WTC11 (cell line): ENCODE data around the gene C22orf31. TPM values are rescaled to one million over a fixed set of nuclear protein-coding genes. Genes with fewer than 3 reads are reported as not detected.

Experiments used
- ATAC-seq: fragments of 200-7000 bp; cut with Tn5 transposase; 2 replicates; pipeline ENCODE4 v1.10.0; 2021; ENCODE audit warnings: mild to moderate bottlenecking, moderate library complexity
- CTCF ChIA-PET: fragments of 300-600 bp; sonication (Branson Sonifier 250); formaldehyde crosslinking; loops from one replicate; lab custom pipeline; 2021; ENCODE audit warnings: antibody characterized with exemption; lab: Charles Lee
- POLR2A ChIA-PET: fragments of 350-600 bp; sonication (Branson Sonifier 250); formaldehyde crosslinking; loops from one replicate; lab custom pipeline; 2021; ENCODE audit warnings: antibody characterized with exemption; lab: Charles Lee
- DNase-seq: peaks from one replicate; pipeline ENCODE4 v3.0.0; 2021; ENCODE audit warnings: low spot score
- H3K27ac Mint-ChIP-seq: 2 replicates; pipeline ENCODE4 v1.8.0; 2021; ENCODE audit warnings: mixed read lengths
- H3K27me3 Mint-ChIP-seq: 2 replicates; pipeline ENCODE4 v1.8.0; 2021; ENCODE audit warnings: low read depth, mild to moderate bottlenecking, moderate library complexity, mixed read lengths
- H3K36me3 Mint-ChIP-seq: 2 replicates; pipeline ENCODE4 v1.8.0; 2021; ENCODE audit warnings: mixed read lengths
- H3K4me1 Mint-ChIP-seq: 2 replicates; pipeline ENCODE4 v1.8.0; 2022; ENCODE audit warnings: mixed read lengths
- H3K4me3 Mint-ChIP-seq: 2 replicates; pipeline ENCODE4 v1.8.0; 2021; ENCODE audit warnings: mild to moderate bottlenecking, moderate library complexity, mixed read lengths
- H3K9me3 Mint-ChIP-seq: 2 replicates; pipeline ENCODE4 v1.8.0; 2021; ENCODE audit warnings: mixed read lengths
- CBFB ChIP-seq: sonication (generic); formaldehyde crosslinking; IDR thresholded peaks from 2 replicates; pipeline ENCODE4 v1.8.1; 2022; ENCODE audit warnings: mild to moderate bottlenecking, low read depth, missing genetic modification reagents
- EMX1 ChIP-seq: fragments of 250-450 bp; sonication (Bioruptor Pico); IDR thresholded peaks from 2 replicates; pipeline ENCODE4 v1.8.0; 2021; ENCODE audit warnings: mild to moderate bottlenecking
- ETV6 ChIP-seq: sonication (generic); formaldehyde crosslinking; IDR thresholded peaks from 2 replicates; pipeline ENCODE4 v1.8.1; 2022; ENCODE audit warnings: mild to moderate bottlenecking, missing genetic modification reagents
- HMGA2 ChIP-seq: fragments of 250-450 bp; sonication (Bioruptor Pico); IDR thresholded peaks from 2 replicates; pipeline ENCODE4 v1.4.0; 2021; ENCODE audit warnings: mild to moderate bottlenecking, moderate library complexity
- MXD4 ChIP-seq: fragments of 250-450 bp; sonication (Bioruptor Pico); IDR thresholded peaks from 2 replicates; pipeline ENCODE4 v1.8.0; 2021; ENCODE audit warnings: mild to moderate bottlenecking, moderate library complexity, borderline replicate concordance
- TCF7 ChIP-seq: sonication (generic); formaldehyde crosslinking; IDR thresholded peaks from 2 replicates; pipeline ENCODE4 v1.8.0; 2022; ENCODE audit warnings: mild to moderate bottlenecking, low read depth, missing genetic modification reagents, moderate library complexity
- TEAD4 ChIP-seq: sonication (generic); formaldehyde crosslinking; IDR thresholded peaks from 2 replicates; pipeline ENCODE4 v1.8.0; 2022; ENCODE audit warnings: mild to moderate bottlenecking, missing genetic modification reagents
- ZNF121 ChIP-seq: sonication (generic); formaldehyde crosslinking; IDR thresholded peaks from 2 replicates; pipeline ENCODE4 v1.8.0; 2023; ENCODE audit warnings: missing genetic modification reagents
- ZNF317 ChIP-seq: sonication (generic); formaldehyde crosslinking; IDR thresholded peaks from 2 replicates; pipeline ENCODE4 v1.8.1; 2023; ENCODE audit warnings: low read depth, mild to moderate bottlenecking, moderate library complexity, missing genetic modification reagents, borderline replicate concordance
- ZNF423 ChIP-seq: fragments of 250-450 bp; sonication (Bioruptor Pico); IDR thresholded peaks from 2 replicates; pipeline ENCODE4 v2.1.2; 2022; ENCODE audit warnings: mild to moderate bottlenecking, moderate library complexity
- total RNA-seq: library from RNA; stranded (reverse); gene quantifications from 3 replicates; pipeline ENCODE4 v1.2.3, GENCODE V29; 2021
- TF ChIP-seq, protein P1 (sequence below): sonication (generic); formaldehyde crosslinking; IDR thresholded peaks from 2 replicates; pipeline ENCODE4 v1.8.0; 2022; ENCODE audit warnings: mild to moderate bottlenecking, missing genetic modification reagents
- TF ChIP-seq, protein P2 (sequence below): sonication (generic); formaldehyde crosslinking; IDR thresholded peaks from 2 replicates; pipeline ENCODE4 v1.8.0; 2023; ENCODE audit warnings: missing genetic modification reagents
- TF ChIP-seq, protein P3 (sequence below): sonication (generic); formaldehyde crosslinking; IDR thresholded peaks from 2 replicates; pipeline ENCODE4 v1.8.1; 2022; ENCODE audit warnings: mild to moderate bottlenecking, moderate library complexity, missing genetic modification reagents
- TF ChIP-seq, protein P4 (sequence below): sonication (generic); formaldehyde crosslinking; IDR thresholded peaks from 2 replicates; pipeline ENCODE4 v1.8.0; 2022; ENCODE audit warnings: mild to moderate bottlenecking, missing genetic modification reagents
- TF ChIP-seq, protein P5 (sequence below): sonication (generic); formaldehyde crosslinking; IDR thresholded peaks from 2 replicates; pipeline ENCODE4 v1.8.0; 2023; ENCODE audit warnings: missing genetic modification reagents, mild to moderate bottlenecking, borderline replicate concordance
- TF ChIP-seq, protein P6 (sequence below): fragments of 250-450 bp; sonication (Bioruptor Pico); IDR thresholded peaks from 2 replicates; pipeline ENCODE4 v1.8.0; 2021; ENCODE audit warnings: mild to moderate bottlenecking

The C22orf31 gene
- total RNA-seq, 1 experiment from 2014 or later, result not detected

DNA sequence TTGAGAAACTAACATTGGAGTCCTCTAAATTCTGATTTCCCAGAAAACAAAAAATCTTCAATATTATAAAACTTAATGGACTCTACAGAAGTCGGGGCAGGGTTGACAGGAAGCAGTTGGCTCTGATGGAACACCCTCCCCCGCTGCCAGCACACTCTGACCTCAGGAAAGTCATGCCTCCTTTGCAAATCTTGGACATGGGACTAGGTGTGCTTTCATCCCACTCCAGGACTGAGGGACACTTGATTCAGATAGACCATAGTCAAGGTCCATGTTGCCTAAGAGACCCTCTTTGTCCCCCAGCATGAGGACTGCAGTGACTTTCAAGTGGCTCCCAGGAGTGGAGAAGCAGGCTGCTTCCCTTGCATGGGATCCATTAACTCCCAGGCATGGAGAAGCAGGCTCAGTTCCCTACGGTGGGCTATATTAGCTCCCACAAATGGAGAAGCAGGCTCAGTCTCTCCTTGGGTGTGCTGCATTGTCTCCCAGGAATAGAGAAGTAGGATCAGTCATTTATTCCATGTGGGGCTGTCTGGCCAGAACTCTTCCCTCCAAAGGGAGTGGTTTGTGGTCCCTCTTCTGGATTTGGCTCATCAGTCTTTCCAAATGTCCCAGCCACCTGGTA, 38.3 kb downstream of the C22orf31 start:
- TF ChIP-seq ETV6 (CRISPR knock-in tag) (no peak), ZNF121 (CRISPR knock-in tag) (no peak)
- TF ChIP-seq, protein P1, sequence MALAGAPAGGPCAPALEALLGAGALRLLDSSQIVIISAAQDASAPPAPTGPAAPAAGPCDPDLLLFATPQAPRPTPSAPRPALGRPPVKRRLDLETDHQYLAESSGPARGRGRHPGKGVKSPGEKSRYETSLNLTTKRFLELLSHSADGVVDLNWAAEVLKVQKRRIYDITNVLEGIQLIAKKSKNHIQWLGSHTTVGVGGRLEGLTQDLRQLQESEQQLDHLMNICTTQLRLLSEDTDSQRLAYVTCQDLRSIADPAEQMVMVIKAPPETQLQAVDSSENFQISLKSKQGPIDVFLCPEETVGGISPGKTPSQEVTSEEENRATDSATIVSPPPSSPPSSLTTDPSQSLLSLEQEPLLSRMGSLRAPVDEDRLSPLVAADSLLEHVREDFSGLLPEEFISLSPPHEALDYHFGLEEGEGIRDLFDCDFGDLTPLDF (CRISPR knock-in tag), result no peak
- TF ChIP-seq, protein P2, sequence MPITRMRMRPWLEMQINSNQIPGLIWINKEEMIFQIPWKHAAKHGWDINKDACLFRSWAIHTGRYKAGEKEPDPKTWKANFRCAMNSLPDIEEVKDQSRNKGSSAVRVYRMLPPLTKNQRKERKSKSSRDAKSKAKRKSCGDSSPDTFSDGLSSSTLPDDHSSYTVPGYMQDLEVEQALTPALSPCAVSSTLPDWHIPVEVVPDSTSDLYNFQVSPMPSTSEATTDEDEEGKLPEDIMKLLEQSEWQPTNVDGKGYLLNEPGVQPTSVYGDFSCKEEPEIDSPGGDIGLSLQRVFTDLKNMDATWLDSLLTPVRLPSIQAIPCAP, result no peak
- TF ChIP-seq, all 79 proteins: peak for 0
- Mint-ChIP-seq H3K4me1 (peaks cover 29% of the 10 kb centered on the region), H3K36me3 (peaks cover 3% of the 10 kb centered on the region), H3K9me3 (peaks cover 4% of the 10 kb centered on the region), H3K27me3 (no peaks in the 10 kb centered on the region), H3K27ac (no peak overlapping the region), H3K4me3 (no peak overlapping the region)
- POLR2A ChIA-PET, result no interaction called here
- DNase-seq (no peak), ATAC-seq (peak; percentile 24; the same call in 1 of the 2 replicates)
- CTCF ChIA-PET, result interaction anchor here (0.5 to 0.9 kb wide), 3 partner anchors 89 to 423 kb away, joined by 3 to 5 read pairs (median 5); no protein-coding TSS in a partner anchor

DNA sequence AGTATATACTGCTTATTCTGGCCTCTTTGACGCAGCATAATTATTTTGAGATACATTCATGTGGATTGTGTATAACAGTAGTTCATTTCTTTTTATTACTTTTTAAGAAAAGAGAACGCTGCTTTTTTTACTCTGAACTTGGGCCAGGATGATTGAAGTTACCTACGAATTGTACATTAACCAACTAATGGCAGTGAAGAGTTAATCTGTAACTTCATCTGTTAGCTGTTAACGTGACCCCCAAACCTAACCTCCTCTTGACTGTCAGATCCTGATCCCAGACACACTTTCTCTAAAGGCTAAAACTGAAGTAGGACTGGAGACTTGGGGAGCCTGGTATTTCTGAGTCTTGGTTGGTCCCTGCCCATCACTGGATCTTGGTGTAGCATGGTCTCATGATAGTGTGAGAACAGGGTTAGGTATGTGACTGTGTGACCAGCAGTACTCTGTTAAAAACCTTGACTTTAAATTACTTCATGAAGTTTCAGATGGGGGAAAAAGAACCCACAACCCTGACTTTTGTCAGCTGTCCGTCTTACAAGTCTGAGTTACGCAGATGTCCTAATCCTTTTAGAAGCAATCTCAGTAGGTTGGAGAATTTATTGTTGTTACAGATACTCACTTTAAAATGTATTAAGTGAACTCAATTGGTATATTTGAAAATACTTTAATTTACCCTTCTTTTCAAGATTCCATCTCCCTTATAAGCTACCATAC, 39.4 kb downstream of the C22orf31 start:
- no peak for ATAC-seq
- TF ChIP-seq MXD4 (no peak), HMGA2 (no peak), TCF7 (CRISPR knock-in tag) (no peak), ZNF317 (CRISPR knock-in tag) (0 out of 2 replicates have a peak, but pooled peaks have one; percentile 26)
- Mint-ChIP-seq H3K27ac (peak overlapping the region; percentile 33; the same call in 1 of the 2 replicates), H3K27me3 (no peaks in the 10 kb centered on the region), H3K36me3 (peaks cover 9% of the 10 kb centered on the region), H3K4me3 (no peak overlapping the region), H3K4me1 (peaks cover 29% of the 10 kb centered on the region), H3K9me3 (peaks cover 11% of the 10 kb centered on the region)
- DNase-seq, result no peak
- POLR2A ChIA-PET, result no interaction called here
- CTCF ChIA-PET, result interaction anchor here (1.0 kb wide), 1 partner anchor 18 kb away, joined by 3 read pairs; no protein-coding TSS in a partner anchor

DNA sequence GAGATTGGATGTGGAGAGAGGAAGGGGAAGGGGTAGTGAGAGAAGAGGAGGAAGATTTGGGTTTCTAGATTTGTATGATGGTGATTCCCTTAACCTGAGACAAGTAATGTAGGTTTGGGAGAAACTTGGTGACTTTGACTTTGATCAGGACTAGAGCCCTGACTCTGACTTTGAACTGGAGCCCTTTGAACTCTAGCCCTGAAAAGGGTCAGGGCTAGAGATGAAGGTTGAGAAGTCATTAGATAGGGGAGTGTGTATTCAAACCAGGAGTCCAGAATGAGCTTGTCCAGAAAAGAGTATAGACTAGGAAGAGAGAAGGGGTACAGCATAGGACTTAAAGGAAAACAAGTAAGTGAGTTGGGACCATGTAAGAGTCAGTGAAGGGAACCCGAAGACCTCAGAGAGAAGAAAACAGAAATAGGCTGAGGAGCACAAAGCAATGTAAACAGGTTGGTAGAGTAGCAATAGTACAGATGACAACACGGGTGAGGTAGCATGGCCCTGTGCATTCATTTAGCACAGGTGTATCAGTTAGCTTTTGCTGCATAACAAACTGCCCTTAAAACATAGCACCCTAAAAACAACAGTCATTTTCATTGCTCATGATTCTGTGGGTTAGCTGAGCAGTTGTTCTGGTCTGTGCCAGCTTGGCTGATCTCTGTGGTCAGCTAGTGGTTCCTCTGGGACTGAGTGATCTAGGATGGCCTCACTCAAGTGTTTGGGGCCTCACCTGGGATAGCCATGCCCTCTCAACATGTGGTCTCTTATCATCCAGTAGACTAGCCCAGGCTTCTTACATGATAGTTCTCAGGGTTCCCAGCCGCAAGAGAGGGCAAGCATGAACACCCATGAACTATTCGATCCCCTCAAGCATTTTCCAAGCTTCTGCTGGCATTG, 43.1 kb downstream of the C22orf31 start:
- CTCF ChIA-PET, result no interaction called here
- TF ChIP-seq CBFB (no peak), EMX1 (CRISPR knock-in tag) (no peak), ZNF423 (no peak), TEAD4 (no peak)
- TF ChIP-seq, protein P3, sequence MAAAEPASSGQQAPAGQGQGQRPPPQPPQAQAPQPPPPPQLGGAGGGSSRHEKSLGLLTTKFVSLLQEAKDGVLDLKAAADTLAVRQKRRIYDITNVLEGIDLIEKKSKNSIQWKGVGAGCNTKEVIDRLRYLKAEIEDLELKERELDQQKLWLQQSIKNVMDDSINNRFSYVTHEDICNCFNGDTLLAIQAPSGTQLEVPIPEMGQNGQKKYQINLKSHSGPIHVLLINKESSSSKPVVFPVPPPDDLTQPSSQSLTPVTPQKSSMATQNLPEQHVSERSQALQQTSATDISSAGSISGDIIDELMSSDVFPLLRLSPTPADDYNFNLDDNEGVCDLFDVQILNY (CRISPR knock-in tag), result no peak
- TF ChIP-seq, protein P4, sequence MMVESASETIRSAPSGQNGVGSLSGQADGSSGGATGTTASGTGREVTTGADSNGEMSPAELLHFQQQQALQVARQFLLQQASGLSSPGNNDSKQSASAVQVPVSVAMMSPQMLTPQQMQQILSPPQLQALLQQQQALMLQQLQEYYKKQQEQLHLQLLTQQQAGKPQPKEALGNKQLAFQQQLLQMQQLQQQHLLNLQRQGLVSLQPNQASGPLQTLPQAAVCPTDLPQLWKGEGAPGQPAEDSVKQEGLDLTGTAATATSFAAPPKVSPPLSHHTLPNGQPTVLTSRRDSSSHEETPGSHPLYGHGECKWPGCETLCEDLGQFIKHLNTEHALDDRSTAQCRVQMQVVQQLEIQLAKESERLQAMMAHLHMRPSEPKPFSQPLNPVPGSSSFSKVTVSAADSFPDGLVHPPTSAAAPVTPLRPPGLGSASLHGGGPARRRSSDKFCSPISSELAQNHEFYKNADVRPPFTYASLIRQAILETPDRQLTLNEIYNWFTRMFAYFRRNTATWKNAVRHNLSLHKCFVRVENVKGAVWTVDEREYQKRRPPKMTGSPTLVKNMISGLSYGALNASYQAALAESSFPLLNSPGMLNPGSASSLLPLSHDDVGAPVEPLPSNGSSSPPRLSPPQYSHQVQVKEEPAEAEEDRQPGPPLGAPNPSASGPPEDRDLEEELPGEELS (CRISPR knock-in tag), result no peak
- TF ChIP-seq, protein P5, sequence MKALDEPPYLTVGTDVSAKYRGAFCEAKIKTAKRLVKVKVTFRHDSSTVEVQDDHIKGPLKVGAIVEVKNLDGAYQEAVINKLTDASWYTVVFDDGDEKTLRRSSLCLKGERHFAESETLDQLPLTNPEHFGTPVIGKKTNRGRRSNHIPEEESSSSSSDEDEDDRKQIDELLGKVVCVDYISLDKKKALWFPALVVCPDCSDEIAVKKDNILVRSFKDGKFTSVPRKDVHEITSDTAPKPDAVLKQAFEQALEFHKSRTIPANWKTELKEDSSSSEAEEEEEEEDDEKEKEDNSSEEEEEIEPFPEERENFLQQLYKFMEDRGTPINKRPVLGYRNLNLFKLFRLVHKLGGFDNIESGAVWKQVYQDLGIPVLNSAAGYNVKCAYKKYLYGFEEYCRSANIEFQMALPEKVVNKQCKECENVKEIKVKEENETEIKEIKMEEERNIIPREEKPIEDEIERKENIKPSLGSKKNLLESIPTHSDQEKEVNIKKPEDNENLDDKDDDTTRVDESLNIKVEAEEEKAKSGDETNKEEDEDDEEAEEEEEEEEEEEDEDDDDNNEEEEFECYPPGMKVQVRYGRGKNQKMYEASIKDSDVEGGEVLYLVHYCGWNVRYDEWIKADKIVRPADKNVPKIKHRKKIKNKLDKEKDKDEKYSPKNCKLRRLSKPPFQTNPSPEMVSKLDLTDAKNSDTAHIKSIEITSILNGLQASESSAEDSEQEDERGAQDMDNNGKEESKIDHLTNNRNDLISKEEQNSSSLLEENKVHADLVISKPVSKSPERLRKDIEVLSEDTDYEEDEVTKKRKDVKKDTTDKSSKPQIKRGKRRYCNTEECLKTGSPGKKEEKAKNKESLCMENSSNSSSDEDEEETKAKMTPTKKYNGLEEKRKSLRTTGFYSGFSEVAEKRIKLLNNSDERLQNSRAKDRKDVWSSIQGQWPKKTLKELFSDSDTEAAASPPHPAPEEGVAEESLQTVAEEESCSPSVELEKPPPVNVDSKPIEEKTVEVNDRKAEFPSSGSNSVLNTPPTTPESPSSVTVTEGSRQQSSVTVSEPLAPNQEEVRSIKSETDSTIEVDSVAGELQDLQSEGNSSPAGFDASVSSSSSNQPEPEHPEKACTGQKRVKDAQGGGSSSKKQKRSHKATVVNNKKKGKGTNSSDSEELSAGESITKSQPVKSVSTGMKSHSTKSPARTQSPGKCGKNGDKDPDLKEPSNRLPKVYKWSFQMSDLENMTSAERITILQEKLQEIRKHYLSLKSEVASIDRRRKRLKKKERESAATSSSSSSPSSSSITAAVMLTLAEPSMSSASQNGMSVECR (CRISPR knock-in tag), result no peak
- TF ChIP-seq, protein P1 (CRISPR knock-in tag), result no peak
- TF ChIP-seq, protein P6, sequence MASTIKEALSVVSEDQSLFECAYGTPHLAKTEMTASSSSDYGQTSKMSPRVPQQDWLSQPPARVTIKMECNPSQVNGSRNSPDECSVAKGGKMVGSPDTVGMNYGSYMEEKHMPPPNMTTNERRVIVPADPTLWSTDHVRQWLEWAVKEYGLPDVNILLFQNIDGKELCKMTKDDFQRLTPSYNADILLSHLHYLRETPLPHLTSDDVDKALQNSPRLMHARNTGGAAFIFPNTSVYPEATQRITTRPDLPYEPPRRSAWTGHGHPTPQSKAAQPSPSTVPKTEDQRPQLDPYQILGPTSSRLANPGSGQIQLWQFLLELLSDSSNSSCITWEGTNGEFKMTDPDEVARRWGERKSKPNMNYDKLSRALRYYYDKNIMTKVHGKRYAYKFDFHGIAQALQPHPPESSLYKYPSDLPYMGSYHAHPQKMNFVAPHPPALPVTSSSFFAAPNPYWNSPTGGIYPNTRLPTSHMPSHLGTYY (CRISPR knock-in tag), result no peak

More for the DNA sequence above, 43.1 kb downstream of the C22orf31 start:
- no peak for DNase-seq
- no peak overlapping the region; the same call in 1 of the 2 replicates for H3K27ac Mint-ChIP-seq
- no peak for ATAC-seq
- peaks cover 9% of the 10 kb centered on the region for H3K36me3 Mint-ChIP-seq
- H3K9me3 Mint-ChIP-seq, result peaks cover 11% of the 10 kb centered on the region
- H3K4me3 Mint-ChIP-seq, result no peak overlapping the region
- no peaks in the 10 kb centered on the region for H3K27me3 Mint-ChIP-seq
- peaks cover 47% of the 10 kb centered on the region for H3K4me1 Mint-ChIP-seq
- POLR2A ChIA-PET, result no interaction called here
